Activated effector memory CD4-positive, alpha-beta T cell treated with Interleukin-2 at 50 U/mL for 16 hours (primary cell): ENCODE data around the gene CA7.

Experiments used
- DNase-seq: peaks from one replicate; pipeline ENCODE4 v3.0.0-alpha.2; 2020

CA7 gene

DNA sequence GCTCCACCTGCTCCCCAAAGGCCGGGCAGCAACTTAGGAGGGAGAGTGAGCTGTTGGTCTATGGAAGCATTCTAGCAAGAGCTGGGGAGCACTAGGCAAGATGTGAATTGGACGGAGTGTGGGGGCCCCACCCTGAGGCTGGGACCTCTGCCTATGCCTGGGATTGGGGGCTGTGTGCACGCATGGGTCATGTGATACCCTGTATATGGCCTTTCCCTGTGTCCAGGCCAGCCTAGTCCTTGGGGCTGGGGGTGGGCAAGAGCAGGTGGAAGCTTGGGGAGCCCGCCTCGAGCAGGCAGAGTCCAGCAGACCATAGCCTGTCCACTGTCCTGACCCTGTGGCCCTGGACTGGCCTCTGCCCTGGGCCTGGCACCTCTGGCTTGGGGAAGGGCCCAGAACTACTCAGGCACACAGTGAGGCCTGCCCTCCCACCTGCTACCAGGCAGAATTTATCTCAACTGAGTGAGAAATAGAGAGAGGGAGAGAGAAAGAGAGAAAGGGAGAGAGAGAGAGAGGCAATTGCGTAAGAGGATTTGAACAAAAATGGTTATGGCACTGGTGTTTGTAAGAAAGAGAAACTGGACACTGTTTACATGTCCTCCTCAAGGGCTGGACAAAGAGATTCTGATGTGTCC lies 55.2 kb downstream of the CA7 start:
- no peak for DNase-seq

DNA sequence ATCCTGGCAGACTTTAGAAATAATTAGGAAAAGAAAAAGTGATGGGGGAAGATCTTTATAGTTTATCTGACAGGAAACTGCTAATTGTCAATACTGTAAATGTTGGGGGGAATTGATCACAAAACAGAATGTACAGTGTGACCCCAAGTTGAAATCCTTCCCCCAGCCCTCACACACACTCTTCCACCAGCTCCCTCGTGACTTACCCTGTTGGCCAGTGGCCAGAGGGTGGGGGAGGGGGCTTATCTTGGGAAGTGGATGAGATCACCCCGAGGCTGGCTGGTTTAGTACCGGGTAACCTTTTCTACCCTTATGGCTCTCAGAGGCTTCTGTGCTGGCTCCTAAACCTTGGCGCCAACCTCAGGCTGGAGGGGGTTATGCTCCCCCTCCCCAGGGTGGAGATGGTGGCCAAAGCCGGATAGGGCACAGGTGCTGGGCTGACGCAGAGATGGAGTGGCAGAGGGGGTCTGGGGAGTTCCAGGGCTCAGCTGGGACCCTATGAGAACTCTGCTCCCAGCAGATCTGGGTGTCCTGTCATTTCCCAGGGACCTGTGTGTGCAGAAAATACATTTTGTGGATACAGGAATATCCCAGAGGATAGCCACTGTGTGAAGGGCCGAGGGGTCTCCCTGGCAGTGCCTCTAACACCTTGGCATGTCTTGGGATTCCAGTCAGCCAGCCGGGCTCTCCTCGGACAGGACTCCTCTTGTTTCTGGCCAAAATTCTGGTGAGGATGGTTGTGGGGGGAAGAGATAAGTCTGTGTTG lies 55.9 kb downstream of the CA7 start:
- no peak for DNase-seq

DNA sequence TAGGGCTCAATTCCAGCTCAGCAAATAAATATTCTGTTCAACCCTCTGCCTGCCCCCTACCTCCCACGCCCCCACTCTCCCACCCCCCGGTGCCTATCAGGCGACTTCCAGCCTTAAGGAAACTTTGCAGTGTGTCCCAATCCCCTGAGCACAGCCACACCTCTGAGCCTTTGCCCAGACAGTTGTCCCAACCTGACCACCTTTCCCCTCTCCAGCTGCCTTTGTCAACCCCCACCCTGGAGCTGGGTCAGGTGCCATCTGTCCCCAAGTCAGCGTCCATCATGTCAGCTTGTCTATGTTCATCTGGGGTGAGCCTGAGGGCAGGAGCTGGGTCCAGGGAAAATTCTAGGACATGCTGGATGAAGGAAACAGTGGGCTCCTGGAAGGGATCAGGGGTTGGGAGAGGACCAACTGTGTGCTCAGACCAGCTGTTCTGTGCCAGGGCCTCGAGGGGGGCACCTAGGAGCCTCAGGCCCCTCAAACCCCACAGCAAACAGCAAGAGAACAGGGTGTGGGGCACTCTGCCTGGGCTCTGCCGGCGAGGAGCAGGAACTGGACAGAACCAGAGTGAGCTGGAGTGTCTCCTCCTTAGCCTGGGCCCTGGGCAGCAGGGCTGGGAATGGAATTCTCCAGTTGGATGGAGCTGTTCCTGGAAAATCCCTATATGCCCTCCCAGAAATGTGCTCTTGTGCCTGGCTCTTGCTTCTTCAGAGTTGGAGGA lies 56.7 kb downstream of the CA7 start:
- no peak for DNase-seq

DNA sequence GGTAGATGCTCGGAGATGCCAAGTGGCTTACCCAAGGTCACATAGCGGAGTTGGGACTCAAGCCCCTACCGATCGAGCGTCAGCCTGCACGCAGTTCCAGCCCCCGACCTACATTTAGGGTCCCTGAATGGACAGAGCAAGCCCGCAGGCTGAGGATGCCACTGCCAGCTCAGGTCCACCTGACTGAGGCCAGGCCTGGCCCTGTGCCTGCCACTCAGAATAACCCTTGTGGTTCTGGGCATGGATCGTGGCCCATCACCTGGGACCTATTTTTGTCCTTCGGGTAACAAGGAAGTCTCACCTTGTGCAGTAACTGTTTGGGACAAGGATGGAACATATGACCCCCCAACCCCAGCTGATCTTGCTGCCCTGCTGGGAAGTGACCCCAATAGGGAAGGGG lies 57.4 kb downstream of the CA7 start:
- DNase-seq = no peak

DNA sequence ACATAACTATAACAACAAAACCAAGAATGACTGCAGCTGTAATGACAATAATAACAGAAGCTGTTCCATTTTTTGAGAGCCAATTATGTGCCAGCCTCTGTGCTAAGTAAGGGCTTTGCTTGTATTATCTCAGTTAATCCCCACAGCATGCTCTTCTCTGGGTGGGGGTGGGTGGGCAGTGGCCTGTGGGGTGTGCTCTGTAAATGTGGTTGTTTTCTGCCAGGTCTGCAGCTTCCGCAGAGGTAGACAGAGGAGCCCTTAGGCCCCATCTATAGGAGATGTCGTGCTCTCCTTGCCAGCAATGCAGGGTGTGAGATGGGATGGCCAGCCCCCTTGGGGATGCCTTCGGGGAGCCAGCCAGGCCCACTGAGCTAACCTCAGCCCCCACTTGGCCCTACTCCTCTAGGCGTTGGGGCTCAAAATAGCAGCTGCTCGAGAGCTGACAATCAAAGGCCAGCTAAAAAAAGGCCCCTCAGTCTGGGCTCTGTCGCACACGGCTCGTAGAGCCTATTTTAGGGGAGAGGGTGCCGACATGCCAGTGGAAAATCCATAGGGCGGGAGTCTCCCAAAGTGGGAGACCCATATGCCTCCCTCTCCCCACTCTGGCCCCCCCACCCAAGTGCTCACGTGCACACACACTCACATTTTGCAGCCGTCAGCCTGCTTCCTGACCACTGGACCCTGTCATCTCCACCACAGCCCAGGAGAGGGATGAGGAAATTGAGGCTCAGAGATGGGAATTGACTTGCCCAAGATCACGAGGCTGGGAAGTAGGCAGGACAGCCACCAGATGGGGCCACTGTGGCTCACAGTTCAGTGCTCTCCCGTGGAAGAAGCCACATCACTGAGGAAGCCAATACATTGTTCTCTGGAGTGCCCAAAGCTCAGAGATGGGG lies 58.7 kb downstream of the CA7 start:
- DNase-seq = no peak
